NCI-H748 treated with DMSO at 0.1 percent for 48 hours (cell line): Measurements from ENCODE around the gene COA1.

Experiments used
- DNase-seq: peaks from one replicate; lab custom pipeline; 2025; lab: John Stamatoyannopoulos, UW

COA1 gene

DNA sequence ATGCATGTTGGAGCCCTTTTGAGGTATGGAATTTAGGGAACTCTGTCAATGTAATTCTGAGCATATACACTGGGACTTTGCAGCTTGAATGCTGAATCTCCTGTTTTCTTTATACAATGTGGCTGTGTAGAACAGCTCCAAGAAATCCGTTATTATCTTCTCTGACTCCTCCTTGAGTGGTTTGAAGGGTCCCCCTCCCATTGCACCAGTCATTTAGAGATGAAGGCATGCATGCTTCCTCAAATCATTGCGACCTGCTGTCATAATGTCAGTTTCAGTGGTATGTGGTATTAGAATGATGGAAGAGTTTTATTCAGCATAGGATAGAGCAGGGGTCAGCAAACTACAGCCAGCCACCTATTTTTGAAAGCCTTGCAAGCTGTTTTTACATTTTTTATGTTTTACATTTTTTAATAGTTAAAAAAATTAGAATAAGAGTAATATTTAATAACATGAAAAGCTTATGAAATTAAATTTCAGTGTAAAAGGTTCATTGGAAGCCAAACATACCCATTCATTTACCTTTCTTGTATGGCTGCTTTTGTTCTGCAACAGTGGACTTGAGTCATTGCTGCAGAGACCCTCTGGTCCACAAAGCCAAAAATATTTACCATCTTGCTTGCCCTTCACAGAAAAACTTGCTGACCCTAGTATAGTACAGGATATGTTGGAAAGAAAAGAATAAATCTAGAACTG lies 138.3 kb downstream of the COA1 start:
- DNase-seq: no peak

DNA sequence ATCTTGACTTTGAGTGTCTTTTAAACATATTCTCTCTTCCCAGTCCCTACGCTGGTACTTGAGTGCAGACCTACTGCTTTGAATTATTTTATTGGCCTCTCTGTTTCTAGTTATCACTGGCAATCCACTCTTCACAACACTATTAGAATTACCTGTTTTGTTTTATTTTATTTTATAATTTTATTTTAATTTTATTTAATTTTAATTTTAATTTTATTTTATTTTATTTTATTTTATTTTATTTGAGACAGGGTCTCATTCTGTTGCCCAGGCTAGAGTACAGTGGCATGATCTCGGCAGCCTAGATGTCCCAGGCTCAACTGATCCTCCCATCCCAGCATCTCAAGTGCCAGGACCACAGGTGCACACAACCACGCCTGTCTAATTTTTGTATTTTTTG lies 139.6 kb downstream of the COA1 start:
- no peak for DNase-seq
